OCI-LY1 (cell line): ENCODE measurements around the gene COL20A1.

Experiments used
- H2AFZ ChIP-seq: fragments of 200-600 bp; sonication (generic), shearing (Covaris generic); 2 replicates; pipeline ENCODE4 v1.6.0; 2014; ENCODE audit warnings: antibody characterized with exemption, mild to moderate bottlenecking, low read length
- H3F3A ChIP-seq: fragments of 200-600 bp; sonication (generic), shearing (Covaris generic); 2 replicates; pipeline ENCODE4 v1.6.0; 2014; ENCODE audit warnings: mild to moderate bottlenecking, antibody characterized with exemption, low read length, moderate library complexity; ENCODE audit not compliant: insufficient read depth
- H3K27ac ChIP-seq: fragments of 200-600 bp; sonication (generic); 2 replicates; pipeline ENCODE4 v1.5.1; 2014; ENCODE audit warnings: low read length, mixed run types, mild to moderate bottlenecking, low read depth; ENCODE audit not compliant: poor library complexity, severe bottlenecking
- H3K27me3 ChIP-seq: fragments of 200-600 bp; sonication (generic); 2 replicates; pipeline ENCODE4 v1.6.0; 2014; ENCODE audit warnings: antibody characterized with exemption, mild to moderate bottlenecking, low read length, moderate library complexity; ENCODE audit not compliant: insufficient read depth
- H3K36me3 ChIP-seq: fragments of 200-600 bp; sonication (generic); 2 replicates; pipeline ENCODE4 v1.6.1; 2014; ENCODE audit warnings: mild to moderate bottlenecking, antibody characterized with exemption, low read length, moderate library complexity, mixed read lengths; ENCODE audit not compliant: insufficient read depth
- H3K4me1 ChIP-seq: fragments of 200-600 bp; sonication (generic); 2 replicates; pipeline ENCODE4 v1.5.1; 2014; ENCODE audit warnings: mild to moderate bottlenecking, low read length, moderate library complexity; ENCODE audit not compliant: insufficient read depth, severe bottlenecking
- H3K4me2 ChIP-seq: fragments of 200-600 bp; sonication (generic), shearing (Covaris generic); 2 replicates; pipeline ENCODE4 v1.6.1; 2014; ENCODE audit warnings: low read length
- H3K4me3 ChIP-seq: fragments of 200-600 bp; sonication (generic); 2 replicates; pipeline ENCODE4 v1.5.1; 2014; ENCODE audit warnings: low read length, low read depth, mild to moderate bottlenecking, mixed read lengths; ENCODE audit not compliant: poor library complexity, severe bottlenecking
- H3K79me2 ChIP-seq: fragments of 200-600 bp; shearing (Covaris generic); 2 replicates; pipeline ENCODE4 v1.6.1; 2016; ENCODE audit warnings: mixed run types, low read length, mixed read lengths; ENCODE audit not compliant: insufficient read depth
- H3K9ac ChIP-seq: fragments of 200-600 bp; sonication (generic), shearing (Covaris generic); 2 replicates; pipeline ENCODE4 v1.6.1; 2014; ENCODE audit warnings: mild to moderate bottlenecking, low read length, mixed read lengths
- H3K9me2 ChIP-seq: fragments of 200-600 bp; sonication (generic), shearing (Covaris generic); 2 replicates; pipeline ENCODE4 v1.6.1; 2014; ENCODE audit warnings: low read depth, mild to moderate bottlenecking, low read length, mixed read lengths
- H3K9me3 ChIP-seq: fragments of 200-600 bp; shearing (Covaris generic); 2 replicates; pipeline ENCODE4 v1.6.1; 2014; ENCODE audit warnings: low read length, mixed read lengths
- H4K20me1 ChIP-seq: fragments of 200-600 bp; sonication (generic), shearing (Covaris generic); 2 replicates; pipeline ENCODE4 v1.6.0; 2016; ENCODE audit warnings: mild to moderate bottlenecking, low read length; ENCODE audit not compliant: insufficient read depth
- EZH2 ChIP-seq: fragments of 200-600 bp; sonication (generic), shearing (Covaris generic); IDR thresholded peaks from 2 replicates; pipeline ENCODE4 v1.8.0; 2017; ENCODE audit warnings: borderline replicate concordance, mixed run types, mild to moderate bottlenecking, antibody characterized with exemption, low read length, moderate library complexity, mixed read lengths
- TF ChIP-seq, protein P1 (sequence below): fragments of 200-600 bp; sonication (generic), shearing (Covaris generic); IDR thresholded peaks from 2 replicates; pipeline ENCODE4 v1.5.1; 2017; ENCODE audit warnings: mild to moderate bottlenecking, antibody characterized with exemption, low read length, moderate library complexity, mixed read lengths

COL20A1 gene

DNA sequence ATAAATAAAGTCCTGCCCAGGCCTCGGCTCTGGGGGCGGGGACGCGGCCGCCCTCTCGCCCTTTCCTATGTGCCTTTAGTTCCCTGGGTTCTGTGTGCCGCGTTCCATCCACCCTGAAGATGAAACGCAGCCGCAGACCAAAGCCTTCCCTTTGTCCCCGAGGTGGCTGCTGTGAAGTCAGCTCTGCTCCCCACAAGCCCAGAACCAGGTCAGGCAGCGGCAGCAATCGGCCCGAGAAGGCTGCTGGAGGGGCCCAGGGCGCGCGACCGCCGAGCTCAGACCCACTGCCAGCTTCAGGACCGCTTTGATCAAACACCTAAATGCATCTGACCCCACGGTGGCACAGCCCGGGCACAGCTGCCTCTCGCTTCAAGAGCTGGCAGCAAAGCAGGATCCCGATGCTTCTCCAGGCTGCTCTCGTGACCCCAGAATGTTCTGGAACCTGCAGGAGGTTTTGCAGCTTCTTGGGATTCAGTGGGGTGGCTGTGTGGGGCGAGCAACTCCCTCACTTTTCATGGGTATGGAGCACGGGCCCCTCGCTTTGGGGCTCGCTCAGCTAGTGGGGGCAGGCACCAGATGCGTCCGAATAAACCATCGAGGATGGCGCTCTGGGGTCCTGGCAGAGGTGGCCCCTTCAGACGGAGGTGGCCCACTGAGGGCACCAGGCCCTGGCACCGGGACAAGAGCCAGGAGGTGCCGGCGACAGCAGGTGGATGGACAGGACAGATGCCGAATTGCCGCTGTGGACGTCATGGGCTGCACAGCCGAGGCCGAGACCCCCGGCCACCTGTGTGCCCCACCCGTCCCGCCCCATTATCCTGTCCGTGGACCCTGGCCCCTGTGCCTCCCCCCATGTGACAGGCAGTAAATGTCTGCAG lies 55.2 kb downstream of the COL20A1 start:
- H2AFZ ChIP-seq: no peak overlapping the region
- H3K9me2 ChIP-seq: no peaks in the 10 kb centered on the region
- H3K4me2 ChIP-seq: no peak overlapping the region
- no peak overlapping the region for H3K27ac ChIP-seq
- H3K9ac ChIP-seq: no peak overlapping the region
- no peaks in the 10 kb centered on the region for H3K79me2 ChIP-seq
- H3F3A ChIP-seq: no peaks in the 10 kb centered on the region
- 0 out of 2 replicates have a peak, but pooled peaks cover 2% of the 10 kb centered on the region for H3K27me3 ChIP-seq
- no peaks in the 10 kb centered on the region for H4K20me1 ChIP-seq
- no peak overlapping the region for H3K4me3 ChIP-seq
- no peaks in the 10 kb centered on the region for H3K36me3 ChIP-seq
- H3K9me3 ChIP-seq: no peaks in the 10 kb centered on the region
- TF ChIP-seq, protein P1, sequence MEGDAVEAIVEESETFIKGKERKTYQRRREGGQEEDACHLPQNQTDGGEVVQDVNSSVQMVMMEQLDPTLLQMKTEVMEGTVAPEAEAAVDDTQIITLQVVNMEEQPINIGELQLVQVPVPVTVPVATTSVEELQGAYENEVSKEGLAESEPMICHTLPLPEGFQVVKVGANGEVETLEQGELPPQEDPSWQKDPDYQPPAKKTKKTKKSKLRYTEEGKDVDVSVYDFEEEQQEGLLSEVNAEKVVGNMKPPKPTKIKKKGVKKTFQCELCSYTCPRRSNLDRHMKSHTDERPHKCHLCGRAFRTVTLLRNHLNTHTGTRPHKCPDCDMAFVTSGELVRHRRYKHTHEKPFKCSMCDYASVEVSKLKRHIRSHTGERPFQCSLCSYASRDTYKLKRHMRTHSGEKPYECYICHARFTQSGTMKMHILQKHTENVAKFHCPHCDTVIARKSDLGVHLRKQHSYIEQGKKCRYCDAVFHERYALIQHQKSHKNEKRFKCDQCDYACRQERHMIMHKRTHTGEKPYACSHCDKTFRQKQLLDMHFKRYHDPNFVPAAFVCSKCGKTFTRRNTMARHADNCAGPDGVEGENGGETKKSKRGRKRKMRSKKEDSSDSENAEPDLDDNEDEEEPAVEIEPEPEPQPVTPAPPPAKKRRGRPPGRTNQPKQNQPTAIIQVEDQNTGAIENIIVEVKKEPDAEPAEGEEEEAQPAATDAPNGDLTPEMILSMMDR: no peak
- no peak for TF ChIP-seq EZH2
- H3K4me1 ChIP-seq: no peaks in the 10 kb centered on the region

DNA sequence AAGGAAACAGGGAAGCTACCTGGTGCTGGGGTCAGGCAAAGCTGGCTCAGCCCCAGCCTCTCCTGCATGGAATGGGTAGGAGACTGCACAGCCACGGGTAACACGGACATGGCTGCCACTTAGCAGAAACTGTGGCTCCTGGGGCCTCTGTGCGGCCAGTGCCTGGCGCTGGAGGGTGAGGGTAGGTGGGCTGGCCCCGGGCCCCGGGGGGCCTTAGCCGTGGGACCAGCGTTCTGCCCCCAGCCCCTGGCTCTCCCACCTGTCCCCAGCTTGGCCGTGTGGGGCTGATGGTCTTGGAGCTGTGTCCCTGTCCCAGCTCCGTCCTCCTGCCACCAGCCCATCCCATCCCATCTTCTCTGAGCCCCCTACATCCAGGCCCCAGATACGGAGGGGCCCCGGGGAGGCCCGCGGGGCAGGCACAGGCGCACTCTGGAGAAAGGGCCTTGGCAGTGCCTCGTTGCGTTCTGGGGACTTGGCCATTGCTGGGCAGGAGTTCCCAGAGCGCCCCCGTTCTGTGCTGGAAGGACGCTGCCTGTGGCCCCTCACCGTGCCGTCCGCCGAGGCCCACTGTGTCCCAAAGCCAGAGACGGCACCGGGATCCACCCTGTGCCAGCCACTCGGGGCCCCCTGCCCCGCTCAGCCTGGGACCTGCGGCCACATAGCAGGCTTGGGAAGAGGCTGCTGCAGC lies 56.0 kb downstream of the COL20A1 start:
- TF ChIP-seq EZH2: no peak
- TF ChIP-seq, protein P1: no peak
- Histone ChIP-seq H3K27ac (no peak overlapping the region), H3K4me1 (no peaks in the 10 kb centered on the region), H2AFZ (no peak overlapping the region), H3K27me3 (no peaks in the 10 kb centered on the region), H3F3A (no peaks in the 10 kb centered on the region), H3K9me2 (no peaks in the 10 kb centered on the region), H3K4me2 (no peak overlapping the region), H3K36me3 (no peaks in the 10 kb centered on the region), H3K79me2 (no peaks in the 10 kb centered on the region), H3K9me3 (no peaks in the 10 kb centered on the region), H4K20me1 (no peaks in the 10 kb centered on the region), H3K9ac (no peak overlapping the region), H3K4me3 (no peak overlapping the region)

DNA sequence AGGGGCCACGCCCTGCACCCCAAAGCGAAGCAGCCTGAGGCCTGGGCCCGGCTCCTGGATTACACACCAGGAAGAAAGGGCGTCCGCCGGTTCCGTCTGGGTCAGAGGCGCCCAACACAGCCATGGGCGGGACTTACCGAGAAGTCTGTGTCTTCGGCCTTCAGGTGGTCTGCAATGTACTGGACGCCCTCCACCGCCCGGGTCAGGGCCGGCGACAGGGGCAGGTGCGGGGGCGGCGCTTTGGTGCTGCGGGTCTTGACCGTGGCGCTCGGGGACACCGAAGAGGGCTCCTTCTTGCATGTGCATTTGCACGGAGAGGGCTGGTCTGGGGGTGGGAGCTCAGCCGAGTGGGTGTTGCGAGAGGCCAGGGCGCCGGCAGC lies 56.5 kb downstream of the COL20A1 start:
- H3K4me3 ChIP-seq: no peak overlapping the region
- TF ChIP-seq EZH2: no peak
- TF ChIP-seq, protein P1: no peak
- no peaks in the 10 kb centered on the region for H3K9me3 ChIP-seq
- no peak overlapping the region for H3K27ac ChIP-seq
- no peak overlapping the region for H3K4me2 ChIP-seq
- no peaks in the 10 kb centered on the region for H3K27me3 ChIP-seq
- H3K79me2 ChIP-seq: no peaks in the 10 kb centered on the region
- no peaks in the 10 kb centered on the region for H3K36me3 ChIP-seq
- no peaks in the 10 kb centered on the region for H3K4me1 ChIP-seq
- no peak overlapping the region for H2AFZ ChIP-seq
- no peaks in the 10 kb centered on the region for H3K9me2 ChIP-seq
- no peaks in the 10 kb centered on the region for H3F3A ChIP-seq
- H3K9ac ChIP-seq: no peak overlapping the region
- H4K20me1 ChIP-seq: no peaks in the 10 kb centered on the region
